MM.1S (cell line): Measurements from ENCODE around the gene SORL1-AS1.

Source experiments
- DNase-seq: peaks from one replicate; pipeline ENCODE4 v3.0.0-alpha.2; 2015
- H2AFZ ChIP-seq: fragments of 300-600 bp; sonication (generic); 2 replicates; pipeline ENCODE4 v1.6.0; 2016; ENCODE audit warnings: antibody characterized with exemption, low read length
- H3F3A ChIP-seq: fragments of 300-600 bp; sonication (generic); 2 replicates; pipeline ENCODE4 v1.6.1; 2016; ENCODE audit warnings: mild to moderate bottlenecking, antibody characterized with exemption, low read length, moderate library complexity, mixed read lengths; ENCODE audit not compliant: insufficient read depth
- H3K27ac ChIP-seq: fragments of 300-600 bp; sonication (generic); 2 replicates; pipeline ENCODE4 v1.5.1; 2016; ENCODE audit warnings: mild to moderate bottlenecking, low read length
- H3K27me3 ChIP-seq: fragments of 300-600 bp; sonication (generic); replicated peaks from 2 replicates; pipeline ENCODE4 v1.6.0; 2016; ENCODE audit warnings: low read length; ENCODE audit not compliant: insufficient read depth
- H3K36me3 ChIP-seq: fragments of 300-600 bp; sonication (generic); replicated peaks from 2 replicates; pipeline ENCODE4 v1.6.1; 2016; ENCODE audit warnings: mild to moderate bottlenecking, low read length, mixed read lengths; ENCODE audit not compliant: insufficient read depth
- H3K4me1 ChIP-seq: fragments of 300-600 bp; sonication (generic); 2 replicates; pipeline ENCODE4 v1.6.1; 2016; ENCODE audit warnings: low read length, mixed read lengths
- H3K4me2 ChIP-seq: fragments of 300-600 bp; sonication (generic); 2 replicates; pipeline ENCODE4 v1.6.0; 2016; ENCODE audit warnings: low read depth, low read length
- H3K4me3 ChIP-seq: fragments of 300-600 bp; sonication (generic); 2 replicates; pipeline ENCODE4 v1.5.1; 2016; ENCODE audit warnings: low read length, mixed read lengths
- H3K79me2 ChIP-seq: fragments of 300-600 bp; sonication (generic); 2 replicates; pipeline ENCODE4 v1.6.1; 2016; ENCODE audit warnings: mixed run types, low read length, mixed read lengths
- H3K9ac ChIP-seq: fragments of 300-600 bp; sonication (generic); 2 replicates; pipeline ENCODE4 v1.6.1; 2016; ENCODE audit warnings: low read length, mixed read lengths
- H3K9me2 ChIP-seq: fragments of 300-600 bp; sonication (generic); replicated peaks from 2 replicates; pipeline ENCODE4 v1.6.1; 2016; ENCODE audit warnings: mild to moderate bottlenecking, low read length, mixed read lengths; ENCODE audit not compliant: insufficient read depth
- H3K9me3 ChIP-seq: fragments of 300-600 bp; sonication (generic); replicated peaks from 2 replicates; pipeline ENCODE4 v1.6.1; 2016; ENCODE audit warnings: mild to moderate bottlenecking, low read length, mixed read lengths; ENCODE audit not compliant: insufficient read depth
- H4K20me1 ChIP-seq: fragments of 300-600 bp; sonication (generic); 2 replicates; pipeline ENCODE4 v1.6.1; 2016; ENCODE audit warnings: mild to moderate bottlenecking, low read length, moderate library complexity, mixed read lengths; ENCODE audit not compliant: insufficient read depth
- EZH2 ChIP-seq: fragments of 300-600 bp; sonication (generic); optimal IDR thresholded peaks from 2 replicates; pipeline ENCODE3; 2017; ENCODE audit warnings: low read depth, mild to moderate bottlenecking, antibody characterized with exemption, low read length, mixed read lengths
- EZH2phosphoT487 ChIP-seq: fragments of 300-600 bp; sonication (generic); IDR thresholded peaks from 2 replicates; pipeline ENCODE4 v1.6.1; 2018; ENCODE audit warnings: antibody characterized with exemption, low read length
- TF ChIP-seq, protein P1 (sequence below): fragments of 300-600 bp; sonication (generic); IDR thresholded peaks from 2 replicates; pipeline ENCODE4 v1.5.1; 2016; ENCODE audit warnings: antibody characterized with exemption, low read length, mixed read lengths

Gene SORL1-AS1

DNA sequence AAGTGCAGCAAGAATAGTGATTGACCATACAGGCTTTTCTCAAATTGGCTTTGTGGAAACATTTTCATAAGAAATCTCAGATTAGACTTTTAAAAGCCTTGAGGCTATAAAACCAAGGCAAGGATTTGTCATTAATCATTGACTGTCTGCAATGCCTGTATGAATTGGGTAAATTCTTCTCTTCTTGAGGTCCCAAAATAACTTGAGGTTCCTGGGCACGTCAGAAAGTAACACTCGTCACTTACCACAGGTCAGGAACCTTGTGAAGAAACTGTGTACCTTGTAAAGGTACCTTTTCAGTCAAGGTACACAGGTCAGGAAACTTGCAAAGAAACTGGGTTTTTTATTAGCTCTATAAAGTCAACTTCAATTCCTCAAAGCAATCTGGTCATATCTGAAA lies 43.9 kb downstream of the SORL1-AS1 start:
- no peak for DNase-seq
- no peak overlapping the region for H3K4me3 ChIP-seq
- no peaks in the 10 kb centered on the region for H3F3A ChIP-seq
- no peaks in the 10 kb centered on the region for H3K27me3 ChIP-seq
- no peak overlapping the region for H2AFZ ChIP-seq
- no peaks in the 10 kb centered on the region for H3K79me2 ChIP-seq
- H3K9me3 ChIP-seq: no peaks in the 10 kb centered on the region
- no peak overlapping the region for H3K4me2 ChIP-seq
- TF ChIP-seq EZH2 (no peak), EZH2phosphoT487 (no peak)
- TF ChIP-seq, protein P1, sequence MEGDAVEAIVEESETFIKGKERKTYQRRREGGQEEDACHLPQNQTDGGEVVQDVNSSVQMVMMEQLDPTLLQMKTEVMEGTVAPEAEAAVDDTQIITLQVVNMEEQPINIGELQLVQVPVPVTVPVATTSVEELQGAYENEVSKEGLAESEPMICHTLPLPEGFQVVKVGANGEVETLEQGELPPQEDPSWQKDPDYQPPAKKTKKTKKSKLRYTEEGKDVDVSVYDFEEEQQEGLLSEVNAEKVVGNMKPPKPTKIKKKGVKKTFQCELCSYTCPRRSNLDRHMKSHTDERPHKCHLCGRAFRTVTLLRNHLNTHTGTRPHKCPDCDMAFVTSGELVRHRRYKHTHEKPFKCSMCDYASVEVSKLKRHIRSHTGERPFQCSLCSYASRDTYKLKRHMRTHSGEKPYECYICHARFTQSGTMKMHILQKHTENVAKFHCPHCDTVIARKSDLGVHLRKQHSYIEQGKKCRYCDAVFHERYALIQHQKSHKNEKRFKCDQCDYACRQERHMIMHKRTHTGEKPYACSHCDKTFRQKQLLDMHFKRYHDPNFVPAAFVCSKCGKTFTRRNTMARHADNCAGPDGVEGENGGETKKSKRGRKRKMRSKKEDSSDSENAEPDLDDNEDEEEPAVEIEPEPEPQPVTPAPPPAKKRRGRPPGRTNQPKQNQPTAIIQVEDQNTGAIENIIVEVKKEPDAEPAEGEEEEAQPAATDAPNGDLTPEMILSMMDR: no peak
- H4K20me1 ChIP-seq: no peaks in the 10 kb centered on the region
- H3K27ac ChIP-seq: no peak overlapping the region
- no peaks in the 10 kb centered on the region for H3K4me1 ChIP-seq
- H3K36me3 ChIP-seq: no peaks in the 10 kb centered on the region
- no peaks in the 10 kb centered on the region for H3K9me2 ChIP-seq
- H3K9ac ChIP-seq: no peak overlapping the region

DNA sequence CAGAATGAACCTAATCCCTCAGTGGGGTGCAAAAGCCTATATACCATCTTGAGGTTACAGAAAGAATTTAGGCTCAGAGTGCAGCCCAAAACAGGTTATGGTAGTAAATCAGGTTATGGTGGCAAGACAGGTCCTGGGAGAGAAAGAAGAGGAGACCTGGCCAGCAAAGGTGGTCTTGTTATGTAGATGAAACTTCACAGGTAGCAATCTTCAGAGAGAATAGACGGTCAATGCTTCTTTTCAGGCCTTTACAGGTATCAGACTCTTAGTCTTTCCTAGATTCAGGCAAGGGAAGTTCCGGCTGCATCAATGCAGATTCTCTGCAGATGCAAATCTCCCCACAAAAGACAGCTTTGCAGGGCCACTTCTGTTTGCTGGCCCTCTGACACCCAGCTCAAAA lies 46.5 kb downstream of the SORL1-AS1 start:
- H3K9ac ChIP-seq: no peak overlapping the region
- H3K9me3 ChIP-seq: no peaks in the 10 kb centered on the region
- H2AFZ ChIP-seq: no peak overlapping the region
- no peaks in the 10 kb centered on the region for H3K27me3 ChIP-seq
- no peaks in the 10 kb centered on the region for H3F3A ChIP-seq
- no peak overlapping the region for H3K27ac ChIP-seq
- H3K4me1 ChIP-seq: no peaks in the 10 kb centered on the region
- H3K79me2 ChIP-seq: no peaks in the 10 kb centered on the region
- no peak for DNase-seq
- TF ChIP-seq EZH2phosphoT487: no peak
- TF ChIP-seq, protein P1: no peak
- TF ChIP-seq EZH2: no peak
- no peak overlapping the region for H3K4me2 ChIP-seq
- no peaks in the 10 kb centered on the region for H4K20me1 ChIP-seq
- H3K9me2 ChIP-seq: no peaks in the 10 kb centered on the region
- no peak overlapping the region for H3K4me3 ChIP-seq
- no peaks in the 10 kb centered on the region for H3K36me3 ChIP-seq

DNA sequence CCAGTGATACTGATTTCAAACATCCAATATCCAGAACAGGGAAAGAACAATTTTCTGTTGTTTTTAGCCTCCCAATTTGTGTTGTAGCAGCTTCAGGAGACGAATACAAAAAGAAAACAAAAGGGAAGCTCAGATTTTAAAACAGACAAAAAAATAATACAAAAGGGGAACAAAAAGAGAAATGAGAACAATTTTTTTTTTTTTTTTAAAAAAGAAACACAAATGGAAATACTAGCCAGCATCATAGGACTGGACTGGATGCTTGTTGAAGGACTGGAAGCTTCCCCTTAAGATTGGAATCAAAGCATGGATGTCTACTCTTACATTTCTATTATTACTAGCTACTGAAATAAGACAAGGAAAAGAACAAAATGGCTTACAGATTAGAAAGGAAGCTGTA lies 47.1 kb downstream of the SORL1-AS1 start:
- no peak overlapping the region for H3K4me3 ChIP-seq
- no peaks in the 10 kb centered on the region for H3K4me1 ChIP-seq
- H3K27me3 ChIP-seq: no peaks in the 10 kb centered on the region
- no peaks in the 10 kb centered on the region for H3K36me3 ChIP-seq
- no peaks in the 10 kb centered on the region for H4K20me1 ChIP-seq
- no peak for DNase-seq
- H2AFZ ChIP-seq: no peak overlapping the region
- no peaks in the 10 kb centered on the region for H3F3A ChIP-seq
- H3K9ac ChIP-seq: no peak overlapping the region
- H3K9me3 ChIP-seq: no peaks in the 10 kb centered on the region
- no peak overlapping the region for H3K4me2 ChIP-seq
- no peaks in the 10 kb centered on the region for H3K9me2 ChIP-seq
- no peaks in the 10 kb centered on the region for H3K79me2 ChIP-seq
- H3K27ac ChIP-seq: no peak overlapping the region
- no peak for TF ChIP-seq EZH2
- TF ChIP-seq EZH2phosphoT487: no peak
- TF ChIP-seq, protein P1: no peak

DNA sequence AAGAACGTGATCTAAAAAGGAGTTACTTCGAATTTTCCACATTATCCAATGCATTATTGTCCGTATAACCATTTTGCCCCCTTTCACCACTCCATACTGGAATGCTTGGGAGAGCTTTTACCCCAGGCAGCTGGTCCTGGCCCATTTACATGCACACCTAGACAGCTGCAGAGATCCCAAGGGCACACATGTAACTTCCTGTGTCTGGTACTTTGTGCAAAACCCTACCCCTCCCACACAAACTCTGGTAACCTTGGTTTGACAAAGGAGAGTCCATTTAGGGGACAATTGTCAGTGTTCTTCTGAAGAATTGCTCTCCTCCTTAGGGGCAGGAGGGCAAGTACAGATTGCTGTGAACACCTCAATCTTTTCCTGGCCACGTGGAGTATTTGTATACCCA lies 58.0 kb downstream of the SORL1-AS1 start:
- H3F3A ChIP-seq: no peaks in the 10 kb centered on the region
- H3K9me3 ChIP-seq: no peaks in the 10 kb centered on the region
- no peaks in the 10 kb centered on the region for H3K9me2 ChIP-seq
- 0 out of 2 replicates have a peak, but pooled peaks cover 3% of the 10 kb centered on the region for H3K4me1 ChIP-seq
- H2AFZ ChIP-seq: no peak overlapping the region
- H3K36me3 ChIP-seq: no peaks in the 10 kb centered on the region
- H3K4me2 ChIP-seq: no peak overlapping the region
- no peak overlapping the region for H3K4me3 ChIP-seq
- no peak overlapping the region for H3K27ac ChIP-seq
- H4K20me1 ChIP-seq: no peaks in the 10 kb centered on the region
- no peak for DNase-seq
- TF ChIP-seq EZH2phosphoT487 (no peak), EZH2 (no peak)
- TF ChIP-seq, protein P1: no peak
- H3K79me2 ChIP-seq: no peaks in the 10 kb centered on the region
- no peak overlapping the region for H3K9ac ChIP-seq
- H3K27me3 ChIP-seq: no peaks in the 10 kb centered on the region
